Upper lobe of left lung (tissue), 6 donors: ENCODE measurements around the gene PAF1. TPM values are rescaled to one million over a fixed set of nuclear protein-coding genes. Genes with fewer than 3 reads are reported as not detected.
A peak's percentile ranks its signal among the peaks of the same experiment; 100 is the strongest.

Source experiments
- ATAC-seq, 2 donors: fragments of 200-7000 bp; cut with Tn5 transposase; one replicate each; pipeline ENCODE4 v1.9.1; 2022; ENCODE audit warnings: mild to moderate bottlenecking in 2 of 2, moderate library complexity in 2 of 2; ENCODE audit not compliant: low FRiP score in 2 of 2
- DNase-seq, 2 donors: peaks; one replicate each; pipeline ENCODE4 v3.0.0-alpha.2; 2019 to 2020
- H3K27ac ChIP-seq, 4 donors: fragments of 200-600 bp; sonication (generic); one replicate each; pipeline ENCODE4 v1.5.1; 2016 to 2019
- H3K27me3 ChIP-seq, 4 donors: fragments of 200-600 bp; sonication (generic); one replicate each; pipeline ENCODE4 v1.5.1; 2017 to 2019
- H3K36me3 ChIP-seq, 4 donors: fragments of 200-600 bp; sonication (generic); one replicate each; pipeline ENCODE4 v1.5.1; 2016 to 2019
- H3K4me1 ChIP-seq, 4 donors: fragments of 200-600 bp; sonication (generic); one replicate each; pipeline ENCODE4 v1.5.1; 2018 to 2019
- H3K4me3 ChIP-seq, 4 donors: fragments of 200-600 bp; sonication (generic); one replicate each; pipeline ENCODE4 v1.5.1; 2017 to 2019; ENCODE audit warnings: mild to moderate bottlenecking in 2 of 4, moderate library complexity in 1 of 4
- H3K9me3 ChIP-seq, 4 donors: fragments of 200-600 bp; sonication (generic); one replicate each; pipeline ENCODE4 v1.5.1; 2018 to 2019
- EP300 ChIP-seq, 4 donors: sonication (generic); formaldehyde crosslinking; IDR thresholded peaks; one replicate each; pipeline ENCODE4 v1.5.1; 2017; ENCODE audit warnings: antibody characterized with exemption in 4 of 4, control low read depth in 2 of 4
- POLR2A ChIP-seq, 4 donors: fragments of 450-650 bp; IDR thresholded peaks; one replicate each; pipeline ENCODE4 v1.5.1; 2016 to 2017; ENCODE audit warnings: antibody characterized with exemption in 4 of 4, mild to moderate bottlenecking in 2 of 4
- POLR2AphosphoS5 ChIP-seq, 2 donors: sonication (generic); formaldehyde crosslinking; IDR thresholded peaks; one replicate each; pipeline ENCODE4 v1.5.1; 2017; ENCODE audit warnings: antibody characterized with exemption in 2 of 2
- WGBS, 2 donors: methylation state at CpG; one replicate each; pipeline ENCODE4 v1.1.5; 2017 to 2018; 5-methylcytosine and 5-hydroxymethylcytosine counted together
- total RNA-seq, 6 donors: library from RNA; depleted of rRNA in 4 of 6; stranded (reverse); fragments of >200 nt in 4 of 6; gene quantifications; one replicate each; pipeline versions ENCODE4 v1.1.0 to v1.2.1, GENCODE V29; 2016 to 2021
- TF ChIP-seq, protein P1 (sequence below), 6 experiments: fragments of 450-650 bp in 4 of 6; fragments of 200-600 bp in 2 of 6; sonication (generic) in 2 of 6; IDR thresholded peaks; one replicate each; pipeline ENCODE4 v1.5.1; 2016 to 2019; ENCODE audit warnings: antibody characterized with exemption in 6 of 6
- donor health status: DM: no; HTN: no; CAD: no; lungs with moderate emphysema.
- donor health status: DM: no; HTN: yes; CAD: no; lungs with severe emphysema.

Gene PAF1
- total RNA-seq, 6 donors from 2014 or later, result 28.6 to 48.0 (median 35.4) TPM

DNA sequence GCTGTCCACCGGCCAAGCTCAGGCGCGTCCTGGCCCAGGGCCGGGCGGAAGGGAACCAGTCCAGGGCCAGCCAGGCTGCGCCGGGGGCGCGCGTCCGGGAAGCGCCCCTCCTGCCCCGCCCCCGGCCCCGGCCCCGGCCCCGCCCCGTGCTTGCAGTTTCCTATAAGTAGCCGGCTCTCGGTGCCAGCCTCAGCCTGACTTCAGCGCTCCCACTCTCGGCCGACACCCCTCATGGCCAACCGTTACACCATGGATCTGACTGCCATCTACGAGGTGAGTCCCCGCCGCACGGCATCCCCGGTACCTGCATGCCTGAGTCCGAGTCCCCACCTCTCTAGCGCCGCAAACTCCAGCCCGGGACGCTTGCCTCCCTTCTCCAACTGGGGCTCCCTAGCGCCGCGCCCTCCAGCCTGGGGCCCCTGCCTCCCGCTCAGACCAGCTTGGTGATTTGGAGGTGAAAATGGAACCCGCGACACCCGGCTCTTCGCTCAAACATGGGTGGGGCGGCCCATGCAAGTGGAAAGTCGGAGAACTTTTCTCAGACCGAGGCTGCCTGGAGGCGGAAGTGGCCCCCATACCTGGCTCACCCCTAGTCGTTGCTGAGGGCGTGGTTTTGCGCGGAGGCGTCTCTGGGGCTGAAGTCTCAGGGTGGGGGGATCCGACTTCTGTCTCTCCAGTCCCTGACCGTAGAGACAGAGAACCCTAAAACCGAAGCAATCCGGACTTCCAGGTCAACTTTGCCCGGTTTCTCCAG is 15.9 kb upstream of the PAF1 start, which contains the start of gene ZFP36:
ZFP36 (plus strand) TSS at position 192 of the 754 bp plus-strand sequence; CDS start at position 250, 58 bp downstream.
- no peaks in the 10 kb centered on the region for H3K9me3 ChIP-seq
- TF ChIP-seq EP300 (IDR thresholded peaks at IDR 0.05), result peak in 2 of 4 donors; percentile 54 to 92
- TF ChIP-seq, protein P1, sequence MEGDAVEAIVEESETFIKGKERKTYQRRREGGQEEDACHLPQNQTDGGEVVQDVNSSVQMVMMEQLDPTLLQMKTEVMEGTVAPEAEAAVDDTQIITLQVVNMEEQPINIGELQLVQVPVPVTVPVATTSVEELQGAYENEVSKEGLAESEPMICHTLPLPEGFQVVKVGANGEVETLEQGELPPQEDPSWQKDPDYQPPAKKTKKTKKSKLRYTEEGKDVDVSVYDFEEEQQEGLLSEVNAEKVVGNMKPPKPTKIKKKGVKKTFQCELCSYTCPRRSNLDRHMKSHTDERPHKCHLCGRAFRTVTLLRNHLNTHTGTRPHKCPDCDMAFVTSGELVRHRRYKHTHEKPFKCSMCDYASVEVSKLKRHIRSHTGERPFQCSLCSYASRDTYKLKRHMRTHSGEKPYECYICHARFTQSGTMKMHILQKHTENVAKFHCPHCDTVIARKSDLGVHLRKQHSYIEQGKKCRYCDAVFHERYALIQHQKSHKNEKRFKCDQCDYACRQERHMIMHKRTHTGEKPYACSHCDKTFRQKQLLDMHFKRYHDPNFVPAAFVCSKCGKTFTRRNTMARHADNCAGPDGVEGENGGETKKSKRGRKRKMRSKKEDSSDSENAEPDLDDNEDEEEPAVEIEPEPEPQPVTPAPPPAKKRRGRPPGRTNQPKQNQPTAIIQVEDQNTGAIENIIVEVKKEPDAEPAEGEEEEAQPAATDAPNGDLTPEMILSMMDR (IDR thresholded peaks at IDR 0.05), result peak in 1 of 6 experiments; percentile 4
- peak; percentile 96 to 100 (median 99) for TF ChIP-seq POLR2A (IDR thresholded peaks at IDR 0.05)
- TF ChIP-seq POLR2AphosphoS5 (IDR thresholded peaks at IDR 0.05), result peak; percentile 100
- peak; percentile 46 to 62 for ATAC-seq
- peaks cover 38 to 61% (median 49%) of the 10 kb centered on the region in 4 donors for H3K4me1 ChIP-seq
- peak; percentile 93 to 98 for DNase-seq
- H3K27ac ChIP-seq, result peak within 1 kb of the TSS; percentile 99 to 100 (median 100)
- no peaks in the 10 kb centered on the region for H3K27me3 ChIP-seq
- WGBS, 2 donors, result 2% methylated on average over 39 of the region's 56 CpGs; no CpG with 5 or more reads in 1 of the 2 donors
- H3K36me3 ChIP-seq, result peaks cover 11 to 23% (median 15%) of the 10 kb centered on the region in 4 donors
- H3K4me3 ChIP-seq, result peak within 1 kb of the TSS; percentile 72 to 92 (median 80)

DNA sequence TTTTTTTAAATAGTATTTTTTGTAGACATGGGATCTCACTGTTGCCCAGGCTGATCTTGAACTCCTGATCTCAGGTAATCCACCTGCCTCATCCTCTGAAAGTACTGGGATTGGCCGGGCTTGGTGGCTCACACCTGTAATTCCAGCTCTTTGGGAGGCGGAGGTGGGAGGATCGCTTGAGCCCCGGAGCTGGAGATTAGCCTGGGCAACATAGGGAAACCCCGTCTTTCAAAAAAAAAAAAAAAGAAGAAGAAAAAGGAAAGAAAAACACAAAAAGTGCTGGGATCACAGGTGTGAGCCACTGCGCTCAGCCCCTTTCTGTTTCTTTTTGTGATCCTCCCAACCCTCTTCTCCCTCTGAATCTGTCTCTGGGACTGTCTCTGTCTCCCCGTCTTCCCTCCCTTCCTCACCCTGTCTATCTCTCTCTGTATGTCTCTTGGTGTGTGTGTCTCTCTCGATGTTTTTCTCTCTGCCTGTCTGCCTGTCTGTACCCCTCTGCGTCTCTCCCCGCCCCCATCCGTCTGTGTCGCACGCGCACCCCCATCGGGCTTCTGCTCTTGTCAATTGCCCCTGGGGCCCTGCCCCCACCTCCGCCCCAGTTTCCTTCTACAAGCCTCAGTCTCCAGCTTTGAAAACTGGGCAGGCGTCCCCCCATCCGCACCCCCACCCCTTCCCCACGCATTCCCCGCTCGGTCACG is 15.2 kb upstream of the PAF1 start:
- H3K4me1 ChIP-seq, result peaks cover 41 to 61% (median 49%) of the 10 kb centered on the region in 4 donors
- H3K27me3 ChIP-seq, result no peaks in the 10 kb centered on the region
- DNase-seq, result peak in 1 of 2 donors; percentile 83
- H3K4me3 ChIP-seq, result peak overlapping the region; percentile 55 to 81 (median 76)
- 14 to 17% methylated on average over 19 to 21 of the region's 22 CpGs for WGBS, 2 donors
- TF ChIP-seq POLR2AphosphoS5 (IDR thresholded peaks at IDR 0.05), result peak in 1 of 2 donors; percentile 7
- TF ChIP-seq POLR2A (IDR thresholded peaks at IDR 0.05), result peak in 1 of 4 donors; percentile 3
- no peak for TF ChIP-seq EP300 (IDR thresholded peaks at IDR 0.05)
- TF ChIP-seq, protein P1 (IDR thresholded peaks at IDR 0.05), result no peak
- no peaks in the 10 kb centered on the region for H3K9me3 ChIP-seq
- ATAC-seq, result peak in 1 of 2 donors; percentile 0
- peaks cover 11 to 23% (median 15%) of the 10 kb centered on the region in 4 donors for H3K36me3 ChIP-seq
- H3K27ac ChIP-seq, result peak overlapping the region; percentile 99 to 100 (median 100)

DNA sequence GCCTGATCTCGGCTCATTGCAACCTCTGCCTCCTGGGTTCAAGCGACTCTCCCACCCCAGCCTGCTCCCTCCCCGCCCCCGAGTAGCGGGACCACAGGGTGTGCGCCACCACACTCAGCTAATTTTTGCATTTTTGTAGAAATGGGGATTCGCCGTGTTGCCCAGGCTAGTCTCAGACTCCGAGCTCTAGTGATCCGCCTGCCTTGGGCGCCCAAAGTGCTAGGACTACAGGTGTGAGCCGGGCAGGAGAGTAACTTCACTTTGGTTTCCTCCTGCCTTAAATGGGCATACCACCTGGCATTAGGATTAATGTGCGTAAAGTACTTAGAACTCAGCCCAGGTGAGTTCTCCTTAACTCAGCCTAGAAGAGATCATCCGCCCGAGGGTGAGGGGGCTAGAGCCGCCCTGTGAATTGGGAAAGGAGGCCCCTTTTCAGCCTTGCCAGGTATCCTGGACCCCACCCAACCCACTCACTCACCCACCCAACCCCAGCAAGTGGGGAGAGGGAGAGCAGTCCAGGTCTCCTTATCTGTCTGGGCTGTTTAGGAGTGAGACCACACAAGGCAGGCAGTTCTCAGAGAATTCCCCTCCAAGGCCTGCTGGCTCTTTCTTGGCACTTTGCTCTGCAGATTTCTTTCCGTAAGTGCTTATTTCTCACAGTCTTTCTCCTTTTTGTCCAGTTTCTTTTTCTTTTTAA is 14.5 kb upstream of the PAF1 start:
- H3K27ac ChIP-seq, result peak overlapping the region; percentile 99 to 100 (median 100)

GRCh38 chr19:39403331-39404312 is 12.7 kb upstream of the PAF1 start:
- H3K27ac ChIP-seq, result peak overlapping the region; percentile 99 to 100 (median 100)
- peak; percentile 99 to 100 for DNase-seq
- peak; percentile 67 to 87 for ATAC-seq
- no peaks in the 10 kb centered on the region for H3K27me3 ChIP-seq
- H3K4me1 ChIP-seq, result peaks cover 46 to 71% (median 55%) of the 10 kb centered on the region in 4 donors
- no peaks in the 10 kb centered on the region for H3K9me3 ChIP-seq
- peaks cover 8 to 19% (median 13%) of the 10 kb centered on the region in 4 donors for H3K36me3 ChIP-seq
- TF ChIP-seq EP300 (IDR thresholded peaks at IDR 0.05), result peak; percentile 98 to 100 (median 100)
- peak in 3 of 4 donors; percentile 60 to 89 (median 76) for TF ChIP-seq POLR2A (IDR thresholded peaks at IDR 0.05)
- TF ChIP-seq POLR2AphosphoS5 (IDR thresholded peaks at IDR 0.05), result peak; percentile 97 to 100
- TF ChIP-seq, protein P1 (IDR thresholded peaks at IDR 0.05), result no peak
- 1 to 4% methylated on average over 11 to 24 of the region's 43 CpGs for WGBS, 2 donors
- peak overlapping the region; percentile 30 to 53 (median 49) for H3K4me3 ChIP-seq

More for the DNA sequence above, 14.5 kb upstream of the PAF1 start:
- no peaks in the 10 kb centered on the region for H3K27me3 ChIP-seq
- no peaks in the 10 kb centered on the region for H3K9me3 ChIP-seq
- TF ChIP-seq EP300 (IDR thresholded peaks at IDR 0.05), result no peak
- DNase-seq (no peak), ATAC-seq (no peak)
- peaks cover 37 to 61% (median 46%) of the 10 kb centered on the region in 4 donors for H3K4me1 ChIP-seq
- 91 to 94% methylated on average over 15 to 17 of the region's 17 CpGs for WGBS, 2 donors
- H3K4me3 ChIP-seq, result peak overlapping the region in 3 of 4 donors; percentile 72 to 81 (median 80)
- peaks cover 11 to 23% (median 15%) of the 10 kb centered on the region in 4 donors for H3K36me3 ChIP-seq
